Astrocyte of the spinal cord (primary cell): ENCODE data around the gene ICE2.
"Not testable (repeated sequence)": the region's sequence is repeated elsewhere in the genome, so short reads cannot be mapped to it uniquely, and the experiment has no call there.

Experiments used
- DNase-seq: peaks from one replicate; pipeline ENCODE4 v3.0.0; 2011; ENCODE audit warnings: low read depth, low spot score
- H3K4me3 ChIP-seq: 2 replicates; pipeline ENCODE4 v1.5.1; 2011; ENCODE audit warnings: low read depth, mild to moderate bottlenecking, low read length, moderate library complexity
- CTCF ChIP-seq: IDR thresholded peaks from 2 replicates; pipeline ENCODE4 v1.5.1; 2012; ENCODE audit warnings: low read depth, mild to moderate bottlenecking, low read length, inconsistent platforms
- in situ Hi-C: cut with HindIII; loops from 2 replicates; pipeline ENCODE4 v1.10.0; 2017; ENCODE audit warnings: low sequenced_read_pairs

ICE2 gene

GRCh38 chr15:60417112-60417511, 61.8 kb downstream of the ICE2 start:
- no peak overlapping the region for H3K4me3 ChIP-seq
- no peak for DNase-seq
- TF ChIP-seq CTCF: no peak
- in situ Hi-C loops: no loop called here

GRCh38 chr15:60416484-60416883, 62.5 kb downstream of the ICE2 start:
- no peak overlapping the region for H3K4me3 ChIP-seq
- no peak for TF ChIP-seq CTCF
- in situ Hi-C loops: no loop called here
- DNase-seq: no peak

GRCh38 chr15:60414016-60414682, 64.8 kb downstream of the ICE2 start:
- DNase-seq: peak; percentile 62

DNA sequence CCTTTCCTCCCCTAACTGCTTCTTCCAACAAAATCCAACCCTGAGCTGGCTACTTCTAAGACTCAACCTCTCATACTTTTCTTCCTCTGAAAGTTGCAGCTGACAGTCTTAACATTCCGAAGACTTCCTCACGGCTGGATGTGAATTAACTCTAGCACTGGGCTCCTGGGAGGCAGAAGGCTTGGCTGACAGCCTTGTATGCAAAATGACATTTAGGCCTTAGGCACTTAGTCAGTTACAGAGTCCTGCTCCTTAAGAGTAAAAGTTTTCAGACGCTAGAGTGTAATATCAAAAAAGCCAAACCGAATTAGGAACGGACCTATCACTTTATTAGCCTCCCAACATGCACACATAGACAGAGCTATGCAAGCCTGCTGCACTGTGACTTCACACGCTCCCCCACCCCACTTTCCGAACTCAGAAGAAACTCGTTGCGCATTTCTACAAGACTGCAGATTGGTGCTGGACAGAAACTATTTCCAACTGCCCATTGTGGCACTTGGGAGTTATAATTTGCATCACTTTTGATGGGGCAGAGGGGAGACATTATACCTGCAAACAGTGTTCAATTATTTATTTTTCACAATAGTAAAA, 65.6 kb downstream of the ICE2 start:
- peak; percentile 49 for DNase-seq
- H3K4me3 ChIP-seq: no peak overlapping the region
- no peak for TF ChIP-seq CTCF
- in situ Hi-C loops: no loop called here

More at GRCh38 chr15:60414016-60414682, 64.8 kb downstream of the ICE2 start:
- in situ Hi-C loops: no loop called here
- TF ChIP-seq CTCF: no peak
- H3K4me3 ChIP-seq: no peak overlapping the region

GRCh38 chr15:60412807-60413206, 66.1 kb downstream of the ICE2 start:
- H3K4me3 ChIP-seq, in situ Hi-C loops, DNase-seq: not testable (repeated sequence)

DNA sequence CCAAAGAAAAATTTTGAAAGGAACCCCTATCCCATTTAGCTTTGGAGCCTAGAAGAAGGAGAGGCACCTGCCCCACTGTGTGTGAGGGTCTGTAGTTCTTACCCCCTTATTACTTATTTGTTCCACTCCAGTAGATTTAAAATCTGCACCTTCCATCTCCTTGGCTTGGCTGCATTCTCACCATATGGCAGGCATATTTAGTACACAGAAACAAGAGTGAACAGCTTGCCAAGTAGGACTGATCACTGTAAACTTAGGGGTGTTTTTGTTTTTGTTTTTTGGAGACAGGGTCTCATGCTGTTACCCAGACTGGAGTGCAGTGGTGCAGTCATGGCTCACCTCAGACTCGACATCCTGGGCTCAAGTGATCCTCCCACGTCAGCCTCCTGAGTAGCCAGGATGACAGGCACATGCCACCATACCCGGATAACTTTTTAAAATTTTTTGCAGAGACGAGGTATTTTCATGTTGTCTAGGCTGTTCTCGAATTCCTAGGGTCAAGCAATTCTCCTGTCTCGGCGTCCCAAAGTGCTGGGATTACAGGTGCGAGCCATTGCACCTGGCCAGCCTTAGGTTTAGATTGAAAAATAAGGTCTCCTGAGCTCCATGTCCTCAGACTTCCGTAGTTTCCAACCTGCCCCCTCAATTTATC, 67.0 kb downstream of the ICE2 start:
- DNase-seq: no peak
- in situ Hi-C loops: no loop called here
- no peak for TF ChIP-seq CTCF
- no peak overlapping the region for H3K4me3 ChIP-seq

DNA sequence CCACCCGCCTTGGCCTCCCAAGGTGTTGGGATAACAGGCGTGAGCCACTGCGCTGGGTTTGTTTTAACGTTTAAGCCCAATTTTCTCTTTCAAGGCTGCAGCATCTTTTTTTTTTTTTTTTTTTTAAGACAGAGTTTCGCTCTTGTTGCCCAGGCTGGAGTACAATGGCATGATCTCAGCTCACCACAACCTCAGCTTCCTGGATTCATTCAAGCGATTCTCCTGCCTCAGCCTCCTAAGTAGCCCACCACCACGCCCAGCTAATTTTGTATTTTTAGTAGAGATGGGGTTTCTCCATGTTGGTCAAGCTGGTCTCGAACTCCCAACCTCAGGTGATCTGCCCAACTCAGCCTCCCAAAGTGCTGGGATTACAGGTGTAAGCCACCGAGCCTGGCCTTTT, 68.6 kb downstream of the ICE2 start:
- H3K4me3 ChIP-seq, in situ Hi-C loops, DNase-seq: not testable (repeated sequence)
